HG03432 (cell line): ENCODE results near the gene FHAD1.
A peak's percentile ranks its signal among the peaks of the same experiment; 100 is the strongest.
"Not testable (repeated sequence)": the region's sequence is repeated elsewhere in the genome, so short reads cannot be mapped to it uniquely, and the experiment has no call there.

Source experiments
- ATAC-seq: cut with Tn5 transposase; IDR thresholded peaks from one replicate; pipeline ENCODE4 v1.9.1; 2021; ENCODE audit warnings: mild to moderate bottlenecking, moderate library complexity; ENCODE audit not compliant: unreplicated experiment

FHAD1 gene

GRCh38 chr1:15412175-15412800 lies 165.3 kb downstream of the FHAD1 start:
- ATAC-seq = no peak

GRCh38 chr1:15412843-15413242 lies 165.8 kb downstream of the FHAD1 start:
- no peak for ATAC-seq

- no peak for ATAC-seq
These were observed 166.8 kb downstream of the FHAD1 start for GRCh38 chr1:15413563-15414444.

- ATAC-seq = no peak
These were observed 167.5 kb downstream of the FHAD1 start for GRCh38 chr1:15414445-15414983.

- peak; percentile 60 for ATAC-seq
These were observed 170.3 kb downstream of the FHAD1 start for GRCh38 chr1:15417059-15417934.

- no peak for ATAC-seq
These were observed 171.9 kb downstream of the FHAD1 start for GRCh38 chr1:15418806-15419515.

GRCh38 chr1:15420853-15421465 lies 173.9 kb downstream of the FHAD1 start:
- no peak for ATAC-seq

GRCh38 chr1:15422871-15423270 lies 175.8 kb downstream of the FHAD1 start:
- ATAC-seq = no peak

GRCh38 chr1:15423355-15424077 lies 176.5 kb downstream of the FHAD1 start:
- ATAC-seq = no peak

- no peak for ATAC-seq
These were observed 177.2 kb downstream of the FHAD1 start for GRCh38 chr1:15424146-15424667.

GRCh38 chr1:15424981-15425380 lies 178.0 kb downstream of the FHAD1 start:
- no peak for ATAC-seq

GRCh38 chr1:15425521-15425920 lies 178.5 kb downstream of the FHAD1 start:
- ATAC-seq = no peak

- no peak for ATAC-seq
These were observed 178.9 kb downstream of the FHAD1 start for GRCh38 chr1:15425958-15426357.

- ATAC-seq = no peak
These were observed 179.7 kb downstream of the FHAD1 start for GRCh38 chr1:15426492-15427279.

- ATAC-seq = no peak
These were observed 180.2 kb downstream of the FHAD1 start for GRCh38 chr1:15427280-15427666.

GRCh38 chr1:15428252-15428651 lies 181.2 kb downstream of the FHAD1 start:
- not testable (repeated sequence) for ATAC-seq

- ATAC-seq = no peak
These were observed 181.9 kb downstream of the FHAD1 start for GRCh38 chr1:15428815-15429435.

GRCh38 chr1:15429701-15430149 lies 182.7 kb downstream of the FHAD1 start:
- no peak for ATAC-seq
